HG02610 (cell line): ENCODE measurements around the gene FGF6.

ENCODE experiments used
- ATAC-seq: cut with Tn5 transposase; IDR thresholded peaks from one replicate; pipeline ENCODE4 v1.9.1; 2021; ENCODE audit warnings: mild to moderate bottlenecking, moderate library complexity; ENCODE audit not compliant: unreplicated experiment

FGF6 gene

DNA sequence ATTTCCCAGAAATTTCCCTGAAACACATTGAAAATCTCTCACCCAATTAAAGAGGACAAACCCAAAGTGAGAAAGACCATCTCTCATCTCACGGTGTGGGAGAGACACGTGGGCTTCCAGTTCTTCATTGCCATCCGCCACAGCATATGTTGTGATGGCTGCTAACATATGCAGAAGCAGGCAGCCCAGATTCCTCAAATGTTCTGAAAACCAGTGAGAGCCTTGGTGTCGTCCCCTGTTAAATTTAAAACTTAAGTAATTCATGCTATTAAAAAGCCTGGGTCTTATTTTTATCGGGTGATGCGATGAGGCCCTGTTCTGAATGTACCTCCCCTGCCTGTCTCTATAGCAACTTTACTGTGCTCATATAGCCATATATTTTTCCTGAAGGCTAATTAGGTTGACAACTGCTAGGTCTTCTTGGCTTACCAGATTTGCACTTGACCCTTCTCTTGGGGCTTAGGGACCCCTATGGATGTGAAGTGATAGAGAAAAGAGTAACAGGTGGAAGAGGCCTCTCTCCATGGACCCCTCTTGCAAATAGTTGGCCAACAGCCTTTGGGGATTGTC, 2.8 kb upstream of the FGF6 start:
- ATAC-seq: no peak

- ATAC-seq: no peak
Measured at GRCh38 chr12:4447151-4447550, 1.5 kb upstream of the FGF6 start.

- no peak for ATAC-seq
Measured at GRCh38 chr12:4446335-4446734, 720 bp upstream of the FGF6 start.

- ATAC-seq: no peak
Measured at GRCh38 chr12:4444031-4444430, 1.6 kb downstream of the FGF6 start.

DNA sequence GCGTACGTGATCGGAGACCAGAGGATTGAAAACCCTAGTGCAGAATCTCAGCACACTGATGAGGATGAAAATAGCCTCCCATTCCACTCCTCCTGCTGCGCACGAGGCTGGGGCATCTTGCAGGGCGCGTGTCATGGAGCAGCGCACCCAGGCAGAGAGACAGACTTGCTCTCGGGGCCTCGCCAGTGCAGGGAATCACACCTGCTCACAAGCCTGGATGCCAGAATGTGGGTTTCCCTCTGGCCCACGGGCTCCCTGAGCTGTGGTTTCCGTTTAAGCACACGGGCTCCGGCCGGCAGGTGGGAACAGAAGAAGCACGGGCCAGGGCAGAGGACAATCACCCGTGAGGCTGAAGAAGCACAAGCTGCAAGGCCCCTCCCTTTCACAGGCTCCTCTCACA, 2.0 kb downstream of the FGF6 start:
- ATAC-seq: no peak

DNA sequence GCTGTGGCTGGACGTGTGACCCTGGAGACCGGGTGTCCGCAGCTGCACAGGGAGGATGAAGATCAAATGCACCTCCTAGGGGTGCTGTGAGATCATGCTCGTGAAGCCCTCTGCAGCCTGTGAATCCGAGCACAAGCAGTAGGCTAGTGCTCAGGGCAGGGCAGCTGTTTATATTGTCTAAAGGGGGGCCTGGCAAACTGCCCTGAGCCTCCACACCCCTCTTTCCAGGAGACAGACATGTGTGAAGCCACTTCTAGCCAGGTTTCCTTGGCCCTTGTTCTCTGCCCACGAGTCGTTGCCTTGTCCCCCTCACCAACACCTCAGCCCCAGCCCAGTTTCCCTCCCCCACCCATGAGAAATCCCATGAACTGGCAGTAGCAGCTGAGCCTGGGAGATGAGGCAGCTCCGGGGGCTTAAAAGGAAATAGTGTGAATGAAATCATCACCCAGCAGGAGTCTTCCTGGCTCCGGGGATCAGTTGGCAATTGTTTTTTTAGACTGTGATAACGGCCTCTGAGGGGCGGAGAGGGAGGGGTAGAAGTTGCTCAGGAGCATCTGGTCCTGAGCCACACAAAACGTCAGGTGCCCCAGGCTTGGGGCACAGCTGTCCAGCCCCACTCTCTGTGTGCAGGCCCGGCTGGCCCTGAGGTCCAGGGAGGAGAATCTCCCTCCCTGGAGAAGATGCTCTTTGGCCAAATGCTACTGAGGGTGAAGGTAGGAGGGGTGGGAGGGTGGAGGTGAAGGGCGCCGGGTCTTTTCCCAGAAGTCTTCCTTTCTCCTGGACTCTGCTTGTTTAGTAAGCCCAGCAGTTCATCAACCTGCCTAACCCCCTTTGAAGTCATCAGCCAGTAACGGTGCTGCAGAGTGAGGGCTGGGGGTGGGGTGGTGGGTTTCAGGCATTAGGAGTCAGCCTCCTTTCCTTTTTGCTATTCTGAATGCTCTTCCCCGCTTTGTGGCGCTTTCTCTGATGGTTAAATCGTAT, 4.0 kb downstream of the FGF6 start:
- no peak for ATAC-seq

- no peak for ATAC-seq
Measured at GRCh38 chr12:4440187-4440941, 5.3 kb downstream of the FGF6 start.

GRCh38 chr12:4439736-4440135, 5.9 kb downstream of the FGF6 start:
- ATAC-seq: no peak

- no peak for ATAC-seq
Measured at GRCh38 chr12:4438834-4439596, 6.6 kb downstream of the FGF6 start.

GRCh38 chr12:4435537-4435936, 10.1 kb downstream of the FGF6 start:
- ATAC-seq: no peak

DNA sequence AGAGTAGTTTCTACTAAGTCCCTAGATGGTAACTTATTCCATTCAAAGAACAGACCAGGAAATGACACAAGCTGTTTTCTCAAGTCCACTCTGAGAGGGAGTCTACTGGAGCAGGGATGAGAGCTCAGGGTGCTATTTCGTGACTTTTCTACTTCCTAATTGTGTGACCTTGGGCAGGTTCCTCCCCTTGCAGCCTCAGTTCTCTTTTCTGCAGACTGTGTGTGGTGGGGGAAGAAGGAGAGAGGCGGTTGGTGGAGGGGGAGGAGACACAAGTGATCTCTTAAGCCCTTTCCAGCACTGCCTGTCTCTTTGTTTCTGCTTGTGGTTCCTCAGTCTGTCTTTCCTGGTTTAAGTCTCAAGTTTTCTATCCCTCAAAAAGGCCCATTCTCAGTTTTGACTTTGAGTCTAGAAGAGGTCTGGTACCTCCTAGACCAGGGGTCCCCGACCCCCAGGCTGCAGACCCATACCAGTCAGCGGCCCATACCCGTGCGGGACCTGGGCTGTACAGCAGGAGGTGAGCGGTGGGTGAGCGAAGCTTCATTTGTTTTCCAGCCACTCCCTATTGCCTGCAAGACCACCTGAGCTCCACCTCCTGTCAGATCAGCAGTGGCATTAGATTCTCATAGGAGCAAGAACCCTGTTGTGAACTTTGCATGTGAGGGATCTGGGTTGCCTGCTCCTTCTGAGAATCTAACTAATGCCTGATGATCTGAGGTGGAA, 10.7 kb downstream of the FGF6 start:
- no peak for ATAC-seq

DNA sequence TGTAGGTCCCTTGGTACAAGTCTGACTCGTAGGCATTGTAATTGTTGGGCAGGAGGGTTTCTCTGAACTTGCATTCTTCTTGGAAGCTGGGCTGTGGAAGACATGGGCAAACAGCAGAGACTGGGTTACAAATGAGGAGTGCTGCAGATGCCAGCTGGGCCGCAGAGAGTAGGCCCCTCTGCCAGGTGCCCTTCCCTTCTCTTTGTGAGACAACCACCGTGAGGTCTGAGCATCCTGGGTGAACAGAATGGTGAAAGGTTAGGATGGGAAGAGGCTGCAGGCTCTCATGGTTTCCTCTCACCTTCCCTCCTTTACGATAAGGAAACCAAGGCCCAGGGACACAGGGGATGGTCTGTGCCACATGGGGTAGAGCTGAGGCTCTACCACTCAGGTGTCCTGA, 11.3 kb downstream of the FGF6 start:
- no peak for ATAC-seq

DNA sequence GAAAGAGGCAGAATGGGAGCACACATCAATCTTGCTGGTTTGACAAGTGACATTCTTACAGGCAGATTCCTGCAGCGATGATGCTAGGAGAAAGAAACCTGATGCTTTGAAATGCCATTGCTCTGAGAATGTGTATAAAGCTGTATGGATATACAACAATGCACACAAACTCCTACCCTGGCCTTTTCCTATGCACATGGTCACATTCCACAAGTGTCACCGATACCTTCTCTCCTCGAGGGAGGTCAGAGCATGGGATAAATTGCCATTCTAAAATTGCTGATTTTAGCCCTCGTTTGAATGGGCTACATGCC, 11.9 kb downstream of the FGF6 start:
- no peak for ATAC-seq

DNA sequence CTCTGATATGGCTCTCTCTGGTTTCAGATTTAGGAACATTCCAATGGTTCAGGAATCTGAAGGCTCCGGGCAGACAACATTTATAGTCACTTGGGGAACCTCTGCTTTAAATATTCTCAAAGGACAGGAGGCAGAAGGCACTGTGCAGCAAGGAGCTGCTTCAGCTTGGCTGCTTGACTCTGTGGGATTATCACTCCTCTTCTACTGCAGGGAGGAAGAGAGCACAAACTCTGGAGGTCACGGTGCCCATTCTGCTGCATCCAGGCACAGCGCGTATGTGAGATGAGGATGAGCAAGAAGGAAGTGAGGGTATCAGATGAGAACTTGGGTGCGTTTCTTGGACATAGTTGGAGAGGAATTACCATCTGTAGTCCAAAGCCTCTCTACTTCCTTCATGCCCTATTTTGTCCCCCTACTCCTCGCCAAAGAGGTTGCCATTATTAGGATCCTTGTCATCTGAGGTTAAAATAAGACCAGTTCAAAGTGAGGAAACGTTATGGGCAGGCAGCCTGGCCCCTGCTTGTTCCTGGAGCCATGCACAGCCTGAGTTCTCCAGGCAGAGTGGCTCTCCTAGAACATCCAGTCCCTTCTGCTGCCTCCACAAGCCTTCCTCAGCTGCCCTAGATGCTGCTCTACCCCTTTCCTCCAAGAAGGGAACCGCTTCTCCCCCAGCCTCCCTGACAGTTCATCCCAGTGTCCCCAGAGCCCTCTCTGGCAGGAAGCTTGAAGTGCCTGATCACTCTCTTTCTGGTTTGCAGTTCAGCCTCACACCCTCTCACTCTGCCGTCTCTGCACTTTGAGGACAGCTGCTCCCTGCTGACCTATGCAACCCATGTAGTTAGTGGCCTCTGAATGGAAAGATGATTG, 12.5 kb downstream of the FGF6 start:
- no peak for ATAC-seq

- no peak for ATAC-seq
Measured at GRCh38 chr12:4431866-4432265, 13.7 kb downstream of the FGF6 start.

GRCh38 chr12:4431436-4431835, 14.2 kb downstream of the FGF6 start:
- no peak for ATAC-seq

DNA sequence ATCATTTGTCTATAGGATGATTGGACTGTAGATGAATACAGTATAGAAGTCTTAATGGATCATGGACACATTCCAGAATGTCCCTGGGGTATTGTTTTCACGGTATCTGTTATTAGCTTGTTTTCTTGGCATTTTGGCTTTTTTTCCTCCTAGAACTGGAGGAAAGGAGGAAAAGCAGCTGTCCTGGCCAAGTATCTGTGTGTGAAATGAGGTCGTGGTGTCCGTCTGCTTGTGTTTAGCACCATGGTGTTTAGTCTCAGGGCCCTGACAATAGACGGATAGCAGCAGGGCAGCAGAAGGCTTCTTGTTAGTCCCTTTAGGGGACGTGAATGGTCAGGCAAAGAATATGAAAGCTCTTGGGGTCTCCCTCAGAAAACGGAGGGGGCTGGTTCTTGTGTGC, 21.2 kb downstream of the FGF6 start:
- no peak for ATAC-seq

DNA sequence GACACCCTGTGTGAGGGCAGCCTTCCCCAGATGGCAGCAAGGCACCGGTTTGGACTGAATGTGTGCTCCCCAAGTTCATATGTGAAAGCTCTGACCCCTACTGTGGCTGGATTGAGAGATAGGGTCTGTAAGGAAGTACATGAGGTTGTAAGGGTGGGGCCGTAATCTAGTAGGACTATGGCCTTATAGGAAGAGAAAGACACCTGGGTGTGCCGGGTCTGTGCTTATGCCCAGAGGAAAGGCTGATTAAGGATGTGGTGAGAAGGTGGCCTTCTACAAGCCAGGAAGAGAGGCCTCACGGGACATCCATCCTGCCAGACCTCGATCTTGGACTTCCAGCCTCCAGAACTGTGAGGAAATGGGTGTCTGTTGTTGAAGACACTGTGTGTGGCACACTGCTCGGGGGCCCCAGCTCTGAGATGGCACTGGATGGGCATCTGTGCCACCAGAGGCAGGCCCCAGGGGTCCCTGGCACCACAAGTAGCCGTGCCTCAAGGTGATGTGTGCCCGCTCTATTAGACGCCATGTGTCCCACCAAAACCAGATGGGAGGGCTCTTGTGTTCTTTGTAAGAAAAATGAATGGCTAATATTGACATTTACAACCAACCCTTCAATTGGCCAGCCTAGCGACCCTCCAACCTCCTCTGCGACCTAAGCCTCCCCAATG, 22.0 kb downstream of the FGF6 start:
- ATAC-seq: no peak

DNA sequence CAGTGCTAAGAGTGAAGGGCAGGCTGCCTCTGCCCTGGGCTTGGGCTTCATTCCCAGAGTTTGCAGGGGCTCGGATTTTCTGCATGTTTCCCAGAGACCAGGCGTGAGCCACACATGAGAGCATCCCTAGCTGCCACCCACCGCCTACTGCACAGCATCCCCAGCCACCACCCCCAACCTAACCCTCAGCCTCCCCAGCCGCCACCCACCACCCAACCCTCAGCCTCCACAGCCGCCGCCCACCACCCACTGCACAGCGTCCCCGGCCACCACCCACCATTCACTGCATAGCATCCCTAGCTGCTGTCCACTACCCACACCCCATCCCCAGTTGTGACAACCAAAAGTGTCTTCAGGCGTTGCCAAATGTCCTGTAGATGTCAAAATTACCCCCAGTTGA, 22.6 kb downstream of the FGF6 start:
- no peak for ATAC-seq
